ENCODE data around the gene FBXL7.

DNA sequence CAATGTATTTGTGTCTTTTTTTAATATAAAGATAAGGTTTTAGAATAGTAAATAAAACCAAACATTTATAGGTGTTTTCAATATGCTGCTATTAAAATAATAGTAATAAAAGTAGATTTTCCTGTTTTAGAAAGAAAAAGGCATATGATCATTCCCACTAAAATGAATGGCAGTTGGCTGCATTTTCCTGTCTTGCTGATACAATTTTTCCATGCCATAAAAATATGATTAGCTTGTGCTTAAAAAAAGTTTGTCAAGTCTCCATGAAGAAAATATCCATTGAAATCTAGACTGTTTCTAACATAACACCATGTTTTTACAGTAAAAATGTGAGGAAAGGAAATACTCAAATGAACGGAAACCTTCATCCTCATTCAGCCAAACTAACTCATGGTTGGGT is 65.0 kb downstream of the FBXL7 start:
- TF ChIP-seq, protein P1, sequence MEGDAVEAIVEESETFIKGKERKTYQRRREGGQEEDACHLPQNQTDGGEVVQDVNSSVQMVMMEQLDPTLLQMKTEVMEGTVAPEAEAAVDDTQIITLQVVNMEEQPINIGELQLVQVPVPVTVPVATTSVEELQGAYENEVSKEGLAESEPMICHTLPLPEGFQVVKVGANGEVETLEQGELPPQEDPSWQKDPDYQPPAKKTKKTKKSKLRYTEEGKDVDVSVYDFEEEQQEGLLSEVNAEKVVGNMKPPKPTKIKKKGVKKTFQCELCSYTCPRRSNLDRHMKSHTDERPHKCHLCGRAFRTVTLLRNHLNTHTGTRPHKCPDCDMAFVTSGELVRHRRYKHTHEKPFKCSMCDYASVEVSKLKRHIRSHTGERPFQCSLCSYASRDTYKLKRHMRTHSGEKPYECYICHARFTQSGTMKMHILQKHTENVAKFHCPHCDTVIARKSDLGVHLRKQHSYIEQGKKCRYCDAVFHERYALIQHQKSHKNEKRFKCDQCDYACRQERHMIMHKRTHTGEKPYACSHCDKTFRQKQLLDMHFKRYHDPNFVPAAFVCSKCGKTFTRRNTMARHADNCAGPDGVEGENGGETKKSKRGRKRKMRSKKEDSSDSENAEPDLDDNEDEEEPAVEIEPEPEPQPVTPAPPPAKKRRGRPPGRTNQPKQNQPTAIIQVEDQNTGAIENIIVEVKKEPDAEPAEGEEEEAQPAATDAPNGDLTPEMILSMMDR (IDR thresholded peaks at IDR 0.05; ENCODE audit: low read depth, low read length, poor library complexity, severe bottlenecking) = no peak
- TF ChIP-seq EZH2phosphoT487 (IDR thresholded peaks at IDR 0.05; ENCODE audit: borderline replicate concordance, low read length) = no peak
